ENCODE results near the gene B3GAT3.
"Not testable (repeated sequence)": the region's sequence is repeated elsewhere in the genome, so short reads cannot be mapped to it uniquely, and the experiment has no call there.

The B3GAT3 gene

GRCh38 chr11:62621567-62622470 is at the start of gene B3GAT3:
TSS of gene B3GAT3 (minus strand) at chr11:62621986. CDS start at chr11:62621947, 39 bp downstream.
- peak; percentile 94 for DNase-seq

GRCh38 chr11:62671236-62671607 is 49.4 kb upstream of the B3GAT3 start:
- DNase-seq: no peak

- DNase-seq: no peak
Observed at GRCh38 chr11:62669420-62670161, 47.8 kb upstream of the B3GAT3 start.

GRCh38 chr11:62667460-62667859 is 45.7 kb upstream of the B3GAT3 start:
- no peak for DNase-seq

- DNase-seq: no peak
Observed at GRCh38 chr11:62666259-62666926, 44.6 kb upstream of the B3GAT3 start.

- peak; percentile 15 for DNase-seq
Observed at GRCh38 chr11:62665599-62666258, 43.9 kb upstream of the B3GAT3 start.

- DNase-seq: peak; percentile 79
Observed at GRCh38 chr11:62665075-62665598, 43.4 kb upstream of the B3GAT3 start, which contains the start of the genes C11orf98 and CSKMT. TSS of gene C11orf98 (minus strand) at chr11:62665210. CDS start at chr11:62665169, 41 bp downstream. TSS of gene CSKMT (plus strand) at chr11:62665312. CDS start at chr11:62665880, 568 bp downstream.

- DNase-seq: peak; percentile 23
Observed at GRCh38 chr11:62664405-62665074, 42.8 kb upstream of the B3GAT3 start.

- DNase-seq: no peak
Observed at GRCh38 chr11:62656796-62657429, 35.1 kb upstream of the B3GAT3 start.

GRCh38 chr11:62654297-62654696 is 32.5 kb upstream of the B3GAT3 start:
- no peak for DNase-seq

- no peak for DNase-seq
Observed at GRCh38 chr11:62652161-62653006, 30.6 kb upstream of the B3GAT3 start.

- not testable (repeated sequence) for DNase-seq
Observed at GRCh38 chr11:62650283-62650682, 28.5 kb upstream of the B3GAT3 start.

- DNase-seq: no peak
Observed at GRCh38 chr11:62649486-62649885, 27.7 kb upstream of the B3GAT3 start.

GRCh38 chr11:62648967-62649364 is 27.2 kb upstream of the B3GAT3 start:
- no peak for DNase-seq

GRCh38 chr11:62648185-62648966 is 26.6 kb upstream of the B3GAT3 start:
- no peak for DNase-seq

- DNase-seq: no peak
Observed at GRCh38 chr11:62647609-62648005, 25.8 kb upstream of the B3GAT3 start.

- no peak for DNase-seq
Observed at GRCh38 chr11:62646825-62647608, 25.2 kb upstream of the B3GAT3 start.
